ENCODE measurements around the gene EPHB1.

GRCh38 chr3:134896141-134896540 lies 101.1 kb downstream of the EPHB1 start:
- no peak for TF ChIP-seq CTCF (IDR thresholded peaks at IDR 0.05)
- TF ChIP-seq POLR2A (IDR thresholded peaks at IDR 0.05), result no peak
